Measurements from ENCODE around the gene STRA8.

DNA sequence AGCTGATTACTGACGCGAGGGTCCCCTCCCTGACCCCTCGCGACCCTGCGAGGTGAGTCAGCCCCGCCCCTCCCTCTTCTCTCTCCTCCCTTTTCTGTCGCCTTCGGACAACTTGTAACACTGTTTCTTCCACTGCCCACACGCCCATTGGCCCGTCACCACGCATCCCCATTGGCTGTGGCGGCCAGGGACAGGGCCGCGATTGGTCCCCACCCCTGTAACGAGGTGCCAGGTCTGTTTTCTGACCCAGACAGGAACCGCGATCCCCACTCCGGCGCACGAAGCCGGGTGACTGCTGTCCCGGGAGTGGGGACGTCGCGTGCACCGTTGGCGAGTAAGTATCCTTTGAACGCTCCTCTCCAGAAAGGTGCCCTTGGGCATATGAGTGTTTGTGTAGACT is at the start of gene STRA8:
- TF ChIP-seq, protein P1, sequence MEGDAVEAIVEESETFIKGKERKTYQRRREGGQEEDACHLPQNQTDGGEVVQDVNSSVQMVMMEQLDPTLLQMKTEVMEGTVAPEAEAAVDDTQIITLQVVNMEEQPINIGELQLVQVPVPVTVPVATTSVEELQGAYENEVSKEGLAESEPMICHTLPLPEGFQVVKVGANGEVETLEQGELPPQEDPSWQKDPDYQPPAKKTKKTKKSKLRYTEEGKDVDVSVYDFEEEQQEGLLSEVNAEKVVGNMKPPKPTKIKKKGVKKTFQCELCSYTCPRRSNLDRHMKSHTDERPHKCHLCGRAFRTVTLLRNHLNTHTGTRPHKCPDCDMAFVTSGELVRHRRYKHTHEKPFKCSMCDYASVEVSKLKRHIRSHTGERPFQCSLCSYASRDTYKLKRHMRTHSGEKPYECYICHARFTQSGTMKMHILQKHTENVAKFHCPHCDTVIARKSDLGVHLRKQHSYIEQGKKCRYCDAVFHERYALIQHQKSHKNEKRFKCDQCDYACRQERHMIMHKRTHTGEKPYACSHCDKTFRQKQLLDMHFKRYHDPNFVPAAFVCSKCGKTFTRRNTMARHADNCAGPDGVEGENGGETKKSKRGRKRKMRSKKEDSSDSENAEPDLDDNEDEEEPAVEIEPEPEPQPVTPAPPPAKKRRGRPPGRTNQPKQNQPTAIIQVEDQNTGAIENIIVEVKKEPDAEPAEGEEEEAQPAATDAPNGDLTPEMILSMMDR (conservative IDR thresholded peaks at IDR 0.05; ENCODE audit: low read depth, low read length): no peak
- no peak for TF ChIP-seq EZH2 (IDR thresholded peaks at IDR 0.05; ENCODE audit: low read length, unreplicated experiment)
- TF ChIP-seq EZH2phosphoT487 (IDR thresholded peaks at IDR 0.05; ENCODE audit: borderline replicate concordance, low read length): no peak

Measured in PC-3 (cell line).